Measurements from ENCODE around the gene SNX1.
A peak's percentile ranks its signal among the peaks of the same experiment; 100 is the strongest.

SNX1 gene

DNA sequence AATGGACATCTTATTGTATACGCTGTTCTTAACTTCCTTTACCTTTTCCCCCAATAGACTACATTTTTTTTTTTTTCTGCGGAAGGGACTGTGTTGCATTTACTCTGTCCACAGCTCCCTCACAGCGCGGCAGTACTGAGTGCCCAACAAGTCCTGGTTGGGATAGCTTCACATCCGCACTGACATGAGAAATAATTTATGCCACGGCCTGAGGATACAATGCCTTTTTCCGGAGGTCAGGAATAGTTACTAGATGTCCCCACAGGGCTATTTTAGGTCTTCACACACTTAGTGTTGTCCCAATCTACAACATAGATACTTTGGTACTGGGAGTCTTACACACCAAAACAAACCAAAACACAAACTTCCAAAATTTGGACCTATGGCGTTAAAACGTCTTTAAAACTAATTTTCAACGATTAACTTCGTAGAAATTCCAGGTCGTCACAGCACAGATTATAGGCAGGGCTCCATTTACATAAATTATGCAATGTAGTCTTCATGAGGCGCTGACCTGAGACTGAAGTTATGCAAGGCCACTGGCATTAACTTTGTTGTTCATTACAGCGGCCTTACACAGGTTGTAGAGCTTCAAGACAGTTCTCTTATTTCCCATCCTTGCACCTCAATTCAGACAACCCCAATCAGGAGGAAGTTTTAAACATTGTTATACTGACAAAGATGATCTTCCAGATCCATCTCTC lies 68.0 kb downstream of the SNX1 start:
- TF ChIP-seq ZFX (IDR thresholded peaks at IDR 0.05) = no peak
- TF ChIP-seq, protein P1, sequence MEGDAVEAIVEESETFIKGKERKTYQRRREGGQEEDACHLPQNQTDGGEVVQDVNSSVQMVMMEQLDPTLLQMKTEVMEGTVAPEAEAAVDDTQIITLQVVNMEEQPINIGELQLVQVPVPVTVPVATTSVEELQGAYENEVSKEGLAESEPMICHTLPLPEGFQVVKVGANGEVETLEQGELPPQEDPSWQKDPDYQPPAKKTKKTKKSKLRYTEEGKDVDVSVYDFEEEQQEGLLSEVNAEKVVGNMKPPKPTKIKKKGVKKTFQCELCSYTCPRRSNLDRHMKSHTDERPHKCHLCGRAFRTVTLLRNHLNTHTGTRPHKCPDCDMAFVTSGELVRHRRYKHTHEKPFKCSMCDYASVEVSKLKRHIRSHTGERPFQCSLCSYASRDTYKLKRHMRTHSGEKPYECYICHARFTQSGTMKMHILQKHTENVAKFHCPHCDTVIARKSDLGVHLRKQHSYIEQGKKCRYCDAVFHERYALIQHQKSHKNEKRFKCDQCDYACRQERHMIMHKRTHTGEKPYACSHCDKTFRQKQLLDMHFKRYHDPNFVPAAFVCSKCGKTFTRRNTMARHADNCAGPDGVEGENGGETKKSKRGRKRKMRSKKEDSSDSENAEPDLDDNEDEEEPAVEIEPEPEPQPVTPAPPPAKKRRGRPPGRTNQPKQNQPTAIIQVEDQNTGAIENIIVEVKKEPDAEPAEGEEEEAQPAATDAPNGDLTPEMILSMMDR (conservative IDR thresholded peaks at IDR 0.05) = no peak
- H3K27ac ChIP-seq = peak overlapping the region; percentile 88

DNA sequence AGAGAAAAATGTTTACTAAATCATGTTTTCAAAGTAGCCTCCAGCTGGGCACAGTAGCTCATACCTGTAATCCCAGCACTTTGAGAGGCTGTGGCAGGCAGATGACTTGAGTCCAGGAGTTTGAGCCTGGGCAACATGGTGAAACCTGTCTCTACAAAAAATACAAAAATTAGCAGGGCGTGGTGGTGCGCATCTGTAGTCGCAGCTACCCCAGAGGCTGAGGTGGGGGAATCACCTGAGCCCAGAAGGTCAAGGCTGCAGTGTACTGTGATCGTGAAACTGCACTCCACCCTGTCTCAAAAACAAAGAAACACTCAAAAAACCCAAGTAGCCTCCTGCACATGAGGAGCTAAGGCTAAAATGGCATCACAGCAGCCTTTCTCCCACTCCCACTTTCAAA lies 68.7 kb downstream of the SNX1 start:
- TF ChIP-seq, protein P1 (conservative IDR thresholded peaks at IDR 0.05) = no peak
- no peak for TF ChIP-seq ZFX (IDR thresholded peaks at IDR 0.05)
- H3K27ac ChIP-seq = no peak overlapping the region

DNA sequence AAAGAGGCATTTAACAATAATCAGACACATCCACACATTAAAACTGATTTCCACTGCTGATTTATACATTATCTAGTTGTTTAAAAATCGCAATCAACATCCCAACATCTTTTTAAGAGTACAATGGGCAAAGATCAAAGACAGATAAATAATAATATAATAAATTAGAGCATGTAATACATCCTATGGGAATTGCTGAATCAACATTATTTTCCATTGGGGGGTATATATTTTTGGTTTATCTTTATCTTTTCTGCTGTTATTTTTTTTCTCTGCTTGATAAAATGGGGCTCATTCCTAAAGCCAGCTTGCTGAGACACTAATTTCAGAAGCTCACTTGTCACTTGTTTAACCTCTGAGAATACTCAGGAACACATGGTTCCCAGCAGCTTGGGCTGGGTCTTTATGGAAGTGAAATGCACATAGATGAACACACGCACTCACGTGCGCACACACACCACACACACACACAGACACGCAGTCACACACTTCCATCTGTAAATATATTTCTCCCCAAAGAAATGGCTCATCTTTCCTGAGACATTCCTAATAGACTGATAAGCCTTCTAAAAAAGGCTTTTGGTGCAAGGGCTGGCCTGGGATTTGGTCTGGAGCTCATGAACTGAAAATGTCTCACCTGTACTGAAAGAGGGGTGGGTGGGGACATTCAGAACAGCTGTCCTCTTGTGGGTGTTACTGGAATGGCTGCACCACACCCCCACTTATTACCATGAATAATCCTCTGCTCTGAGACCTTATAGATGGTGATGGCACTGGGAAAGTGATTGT lies 70.5 kb downstream of the SNX1 start:
- no peak overlapping the region for H3K27ac ChIP-seq
- no peak for TF ChIP-seq ZFX (IDR thresholded peaks at IDR 0.05)
- TF ChIP-seq, protein P1 (conservative IDR thresholded peaks at IDR 0.05) = no peak

DNA sequence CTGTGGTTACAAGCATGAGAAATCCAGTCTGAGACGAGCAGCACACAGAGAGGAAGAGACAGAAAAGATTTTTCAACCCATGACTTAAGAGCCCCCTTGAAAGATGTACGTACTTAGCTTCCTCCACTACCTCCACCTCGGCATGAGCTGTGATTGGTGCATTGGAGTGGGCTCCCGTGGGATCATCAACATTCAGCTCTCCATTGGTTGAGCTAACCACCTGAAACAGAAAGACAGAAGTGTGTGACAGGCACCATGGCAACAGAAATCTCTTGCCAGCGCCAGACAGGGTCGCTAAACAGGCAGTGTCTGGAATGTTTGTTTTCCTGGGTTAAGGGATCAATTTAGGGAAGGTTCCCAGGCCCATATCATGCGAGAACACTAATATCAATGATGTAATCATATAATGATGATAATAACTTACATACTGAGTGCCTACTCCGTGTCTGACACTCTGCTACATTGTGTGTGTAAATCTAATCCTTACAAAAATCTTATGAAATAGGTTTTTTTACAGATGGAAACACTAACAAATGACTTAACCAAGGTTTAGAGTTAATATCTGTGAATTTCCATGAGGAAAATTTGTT lies 84.5 kb downstream of the SNX1 start:
- no peak overlapping the region for H3K27ac ChIP-seq
- TF ChIP-seq, protein P1 (conservative IDR thresholded peaks at IDR 0.05) = no peak
- TF ChIP-seq ZFX (IDR thresholded peaks at IDR 0.05) = no peak

DNA sequence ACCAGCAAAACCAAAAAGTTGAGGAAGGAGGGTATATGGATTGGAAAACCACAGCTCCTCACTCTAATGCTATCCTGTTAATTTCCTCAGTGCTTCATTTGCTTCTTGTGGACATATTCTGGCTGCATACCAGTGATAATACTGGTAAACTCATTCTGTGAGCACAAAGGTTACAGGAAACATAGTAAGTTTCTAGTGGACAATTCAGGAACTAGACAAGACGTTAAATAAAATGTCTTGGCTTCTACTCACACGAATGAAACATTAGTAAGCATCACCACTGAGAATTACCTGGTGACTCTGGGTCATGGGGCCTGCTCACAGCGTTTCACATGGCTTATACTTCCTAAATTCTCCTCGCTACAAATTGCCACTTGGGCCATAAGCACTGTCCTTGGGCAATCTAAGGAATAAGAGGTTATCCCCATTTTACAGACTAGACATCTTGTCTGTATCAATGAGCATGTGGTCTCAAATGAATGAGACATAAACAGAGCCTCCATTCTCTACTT lies 87.1 kb downstream of the SNX1 start:
- H3K27ac ChIP-seq = no peak overlapping the region
- no peak for TF ChIP-seq ZFX (IDR thresholded peaks at IDR 0.05)

DNA sequence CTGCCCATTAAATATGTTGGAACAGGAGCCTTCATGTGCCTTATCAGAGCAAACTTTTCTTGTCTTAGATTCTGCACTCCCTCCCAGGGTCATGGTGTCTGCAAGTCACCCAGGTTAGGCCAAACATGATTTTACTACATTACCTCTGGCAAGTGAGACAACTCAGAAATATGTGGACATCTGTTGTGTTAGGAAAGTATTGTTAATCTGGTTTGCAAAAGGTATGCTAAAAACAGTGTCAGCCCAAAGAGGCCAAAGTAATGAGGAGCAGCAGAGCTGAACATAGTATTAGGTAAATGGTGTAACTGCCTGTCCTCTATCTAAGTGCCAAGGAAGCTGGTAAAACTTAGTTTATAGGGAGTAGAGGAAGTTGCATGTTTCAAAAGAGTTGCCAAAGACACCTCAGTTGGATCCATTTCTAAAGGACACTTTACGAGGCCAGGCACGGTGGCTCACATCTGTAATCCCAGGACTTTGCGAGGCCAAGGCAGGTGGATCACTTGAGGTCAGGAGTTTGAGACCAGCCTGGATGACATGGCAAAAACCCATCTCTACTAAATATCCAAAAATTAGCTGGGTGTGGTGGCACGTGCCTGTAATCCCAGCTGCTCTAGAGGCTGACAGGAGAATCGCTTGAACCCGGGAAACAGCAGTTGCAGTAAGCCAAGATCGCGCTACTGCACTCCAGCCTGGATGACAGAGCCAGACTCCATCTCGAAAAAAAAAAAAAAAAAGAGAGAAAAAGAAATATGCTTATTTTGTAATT lies 89.5 kb downstream of the SNX1 start:
- no peak overlapping the region for H3K27ac ChIP-seq
- TF ChIP-seq ZFX (IDR thresholded peaks at IDR 0.05) = no peak
- TF ChIP-seq, protein P1 (conservative IDR thresholded peaks at IDR 0.05) = no peak

DNA sequence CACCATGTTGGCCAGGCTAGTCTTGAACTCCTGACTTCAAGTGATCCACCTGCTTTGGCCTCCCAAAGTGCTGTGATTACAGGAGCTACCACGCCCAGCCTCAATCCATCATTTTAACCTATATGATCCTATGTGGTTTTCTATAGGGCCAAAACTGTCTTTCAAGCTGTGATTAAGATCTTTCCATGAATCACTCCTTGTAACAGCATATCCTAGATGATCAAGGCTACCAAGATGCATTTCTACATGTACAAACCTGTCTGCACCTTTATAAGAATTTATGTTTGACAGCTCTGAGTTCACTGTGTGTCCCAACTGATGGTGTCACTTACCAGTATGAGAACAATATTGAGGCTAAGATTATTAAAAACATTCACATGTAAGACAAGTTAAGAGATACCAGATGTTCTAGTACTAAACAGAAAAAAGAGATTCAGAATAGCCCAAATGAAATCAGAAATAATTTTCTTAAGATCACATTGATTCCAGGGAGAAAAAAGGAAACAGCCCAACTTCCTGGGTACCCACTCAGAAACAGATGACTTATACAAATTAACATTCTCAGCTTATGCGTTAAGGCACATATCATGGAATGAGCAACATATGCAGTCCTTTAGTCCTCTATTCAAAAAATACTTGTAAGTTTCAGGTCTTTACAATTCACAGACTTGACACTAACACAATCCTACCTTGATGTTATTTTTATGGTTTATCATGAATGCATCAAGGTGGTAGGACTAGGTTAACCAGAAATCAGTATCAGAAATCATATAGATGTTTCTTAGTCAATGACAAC lies 91.8 kb downstream of the SNX1 start:
- TF ChIP-seq ZFX (IDR thresholded peaks at IDR 0.05) = no peak
- TF ChIP-seq, protein P1 (conservative IDR thresholded peaks at IDR 0.05) = no peak
- no peak overlapping the region for H3K27ac ChIP-seq

All from C4-2B (cell line).